ENCODE results near the gene DIPK1A.

GRCh38 chr1:92940541-92940940, 20.7 kb downstream of the DIPK1A start:
- TF ChIP-seq JUN (CRISPR knock-in tag; IDR thresholded peaks at IDR 0.05) (no peak), MAX (CRISPR knock-in tag; IDR thresholded peaks at IDR 0.05) (no peak), CREB1 (CRISPR knock-in tag; IDR thresholded peaks at IDR 0.05) (no peak)
- TF ChIP-seq, protein P1, sequence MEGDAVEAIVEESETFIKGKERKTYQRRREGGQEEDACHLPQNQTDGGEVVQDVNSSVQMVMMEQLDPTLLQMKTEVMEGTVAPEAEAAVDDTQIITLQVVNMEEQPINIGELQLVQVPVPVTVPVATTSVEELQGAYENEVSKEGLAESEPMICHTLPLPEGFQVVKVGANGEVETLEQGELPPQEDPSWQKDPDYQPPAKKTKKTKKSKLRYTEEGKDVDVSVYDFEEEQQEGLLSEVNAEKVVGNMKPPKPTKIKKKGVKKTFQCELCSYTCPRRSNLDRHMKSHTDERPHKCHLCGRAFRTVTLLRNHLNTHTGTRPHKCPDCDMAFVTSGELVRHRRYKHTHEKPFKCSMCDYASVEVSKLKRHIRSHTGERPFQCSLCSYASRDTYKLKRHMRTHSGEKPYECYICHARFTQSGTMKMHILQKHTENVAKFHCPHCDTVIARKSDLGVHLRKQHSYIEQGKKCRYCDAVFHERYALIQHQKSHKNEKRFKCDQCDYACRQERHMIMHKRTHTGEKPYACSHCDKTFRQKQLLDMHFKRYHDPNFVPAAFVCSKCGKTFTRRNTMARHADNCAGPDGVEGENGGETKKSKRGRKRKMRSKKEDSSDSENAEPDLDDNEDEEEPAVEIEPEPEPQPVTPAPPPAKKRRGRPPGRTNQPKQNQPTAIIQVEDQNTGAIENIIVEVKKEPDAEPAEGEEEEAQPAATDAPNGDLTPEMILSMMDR (IDR thresholded peaks at IDR 0.05) = no peak
